Dedifferentiated amniotic fluid mesenchymal stem cell (primary cell): ENCODE measurements around the gene SPOP.
"Not testable (repeated sequence)": the region's sequence is repeated elsewhere in the genome, so short reads cannot be mapped to it uniquely, and the experiment has no call there.

Experiments used
- DNase-seq: peaks from one replicate; pipeline ENCODE4 v3.0.0-alpha.2; 2016; ENCODE audit errors: extremely low spot score

SPOP gene

DNA sequence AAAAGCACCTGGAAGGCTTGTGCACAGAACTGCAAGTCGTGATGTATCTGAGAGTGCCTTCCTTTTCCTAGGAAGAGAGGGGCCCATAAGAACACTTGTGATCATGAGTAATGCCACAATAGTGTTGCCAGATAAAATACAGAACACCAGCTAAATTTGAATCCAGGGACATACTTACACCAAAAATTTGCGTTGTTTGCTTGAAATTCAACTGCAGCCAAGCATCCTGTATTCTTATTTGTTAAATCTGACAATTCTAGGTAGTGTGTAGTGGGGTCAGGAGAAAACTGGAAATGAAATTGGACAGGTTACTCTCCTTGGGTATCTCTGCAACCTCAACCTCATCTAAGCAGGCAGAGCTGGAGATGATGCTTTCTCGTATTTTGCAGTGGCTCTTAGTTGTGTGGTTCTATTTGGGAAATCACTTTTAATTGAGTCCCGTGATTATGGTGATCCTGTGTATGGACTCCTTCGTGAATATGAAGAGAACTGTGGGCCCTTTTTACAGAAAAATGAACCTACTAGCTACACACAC, 17.9 kb upstream of the SPOP start:
- DNase-seq: no peak

DNA sequence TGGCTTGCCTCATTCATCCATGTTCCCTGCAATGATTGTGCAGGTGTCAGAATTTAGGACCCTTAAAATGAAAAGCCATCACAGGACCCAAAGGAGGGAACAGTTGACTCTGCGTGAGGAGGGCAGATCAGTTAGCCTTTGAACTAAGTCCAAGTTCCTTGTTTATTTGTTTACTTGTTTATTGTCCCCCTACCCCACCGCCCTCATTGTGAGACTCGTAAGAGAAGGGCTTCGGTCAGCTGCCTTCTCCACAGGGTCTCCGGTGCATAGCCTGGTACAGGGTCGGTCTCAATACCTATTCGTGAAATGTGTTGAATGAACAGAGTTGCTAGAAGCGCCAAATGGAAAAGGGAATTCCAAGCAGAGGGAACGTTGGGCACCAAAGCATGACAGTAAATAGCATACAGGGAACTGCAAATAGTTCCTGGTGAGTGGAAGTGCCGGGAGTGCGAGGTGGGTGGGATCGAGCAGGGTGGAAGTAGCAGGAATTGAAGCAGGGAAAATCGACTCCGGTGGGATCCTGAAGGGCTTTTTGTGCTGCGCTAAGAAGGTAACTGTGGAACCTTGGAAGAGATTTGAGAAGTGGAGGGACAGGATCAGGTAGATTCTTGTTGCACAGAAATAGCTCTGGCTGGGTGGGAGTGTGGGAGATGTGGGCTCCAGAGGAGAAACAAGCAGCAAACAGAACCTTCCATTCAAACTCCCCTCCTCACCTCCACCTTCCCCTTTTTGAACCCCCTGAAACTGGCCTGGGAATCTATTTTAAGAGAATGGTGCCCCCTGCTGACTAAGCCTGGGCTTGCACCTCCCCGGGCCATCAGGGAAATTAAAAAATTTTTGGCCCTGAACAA, 17.2 kb upstream of the SPOP start:
- DNase-seq: peak; percentile 26

DNA sequence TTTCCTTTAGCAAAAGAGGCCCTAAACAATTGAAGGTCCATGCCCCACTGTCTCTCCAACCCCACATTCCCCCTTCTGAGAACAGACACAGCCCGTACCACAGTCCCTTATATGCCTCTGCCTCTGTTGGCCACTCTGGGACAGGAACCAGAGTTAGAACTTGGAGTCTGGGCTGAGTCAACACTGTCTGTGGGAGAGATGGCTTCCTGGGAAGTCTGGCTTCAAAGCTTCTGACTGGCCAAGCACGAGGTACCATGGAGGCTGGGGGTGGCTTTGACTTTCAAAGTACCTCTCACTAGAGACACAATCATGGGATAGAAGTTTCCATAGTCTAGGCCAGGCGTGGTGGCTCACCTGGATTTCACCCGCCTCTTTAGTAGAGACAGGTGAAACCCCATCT, 14.9 kb upstream of the SPOP start:
- DNase-seq: no peak

DNA sequence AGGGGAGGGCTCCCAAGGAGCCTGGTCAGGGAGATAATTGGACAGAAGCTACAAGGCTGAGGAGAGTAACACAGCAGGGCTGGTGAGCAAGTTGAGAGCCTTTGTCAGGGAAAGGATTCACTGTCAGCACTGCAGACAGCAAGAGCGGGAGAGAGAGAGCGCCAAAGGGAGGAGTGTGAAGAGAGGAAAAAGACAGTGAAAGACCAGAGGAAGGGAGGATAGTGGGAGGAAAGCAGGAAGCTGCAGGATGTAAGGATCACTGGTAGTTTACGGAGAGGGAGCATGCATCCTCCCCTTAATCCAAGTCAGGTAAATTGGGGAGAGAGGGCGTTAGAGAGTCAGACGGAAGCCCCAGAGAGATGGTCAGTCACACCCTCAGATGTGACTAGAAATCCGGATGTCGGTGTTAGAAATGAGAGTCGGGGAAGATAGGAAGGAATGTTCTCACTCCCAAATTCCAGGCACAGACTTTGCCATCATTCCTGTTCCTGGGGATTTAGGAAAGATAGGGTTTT, 13.8 kb upstream of the SPOP start:
- DNase-seq: no peak

DNA sequence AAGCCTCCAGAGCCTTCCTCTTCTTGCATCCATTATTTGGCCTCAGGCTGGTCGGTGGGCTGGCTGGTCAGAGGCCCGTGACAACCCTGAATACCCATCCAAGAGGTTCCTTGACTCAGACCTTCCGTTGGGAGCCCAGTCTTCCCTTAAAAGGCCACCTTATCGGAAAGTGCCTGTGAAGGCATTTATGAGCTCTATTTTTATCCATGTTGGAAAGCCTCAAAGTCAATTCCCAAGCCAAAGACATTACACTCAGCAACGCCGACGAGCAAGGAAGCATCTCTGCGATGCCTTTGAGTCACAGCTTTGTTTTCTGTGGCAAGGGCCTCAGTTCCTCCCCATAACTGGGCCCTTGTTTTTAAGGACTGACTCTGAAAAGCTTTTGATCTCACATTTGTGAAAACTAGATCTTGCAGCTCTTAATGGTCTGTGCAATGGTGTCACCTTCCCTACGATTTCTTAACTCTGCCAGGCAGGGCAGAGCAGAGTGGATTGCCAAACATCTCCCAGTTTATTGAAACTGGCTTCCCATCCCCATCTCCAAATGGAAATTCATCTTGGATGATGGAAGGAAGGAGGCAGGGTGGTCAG, 13.3 kb upstream of the SPOP start:
- no peak for DNase-seq

DNA sequence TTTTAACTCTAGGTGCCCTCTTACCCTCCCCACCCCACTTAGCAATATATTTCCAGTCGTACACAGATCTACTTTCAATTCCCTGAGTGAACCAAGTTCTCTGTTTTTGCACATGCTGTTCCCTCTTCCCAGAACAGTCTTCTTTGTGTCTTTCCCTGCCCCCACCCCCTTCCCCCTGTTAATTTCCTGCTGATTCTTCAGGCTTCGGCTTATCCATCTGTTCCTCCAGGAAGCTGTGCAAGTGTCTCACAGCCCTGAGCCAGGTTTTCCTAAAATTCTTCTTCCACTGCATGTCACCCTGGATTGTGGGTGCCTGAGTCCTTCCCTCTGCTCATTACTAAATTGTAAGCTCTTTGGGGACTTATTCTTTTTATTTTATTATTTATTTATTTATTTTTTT, 12.4 kb upstream of the SPOP start:
- no peak for DNase-seq

DNA sequence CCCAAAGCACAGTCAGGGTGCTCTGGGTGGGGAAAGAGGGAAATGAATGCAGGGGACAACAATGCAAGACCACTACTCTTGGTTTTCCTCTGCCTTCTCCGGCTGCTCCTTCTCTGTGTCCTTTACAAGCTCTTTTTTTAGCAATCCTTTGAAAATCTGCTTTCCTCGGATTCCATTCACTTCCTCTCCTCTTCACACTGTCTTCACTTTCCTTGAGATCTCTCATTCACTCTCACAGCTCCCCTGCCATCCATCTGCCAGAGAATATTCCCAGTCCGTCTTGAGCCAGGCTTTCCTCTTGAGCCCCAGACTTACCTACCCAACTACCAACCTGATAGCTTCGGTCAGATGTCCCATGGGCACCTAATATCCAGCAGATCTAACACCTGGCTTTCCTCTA, 11.0 kb upstream of the SPOP start:
- DNase-seq: no peak

DNA sequence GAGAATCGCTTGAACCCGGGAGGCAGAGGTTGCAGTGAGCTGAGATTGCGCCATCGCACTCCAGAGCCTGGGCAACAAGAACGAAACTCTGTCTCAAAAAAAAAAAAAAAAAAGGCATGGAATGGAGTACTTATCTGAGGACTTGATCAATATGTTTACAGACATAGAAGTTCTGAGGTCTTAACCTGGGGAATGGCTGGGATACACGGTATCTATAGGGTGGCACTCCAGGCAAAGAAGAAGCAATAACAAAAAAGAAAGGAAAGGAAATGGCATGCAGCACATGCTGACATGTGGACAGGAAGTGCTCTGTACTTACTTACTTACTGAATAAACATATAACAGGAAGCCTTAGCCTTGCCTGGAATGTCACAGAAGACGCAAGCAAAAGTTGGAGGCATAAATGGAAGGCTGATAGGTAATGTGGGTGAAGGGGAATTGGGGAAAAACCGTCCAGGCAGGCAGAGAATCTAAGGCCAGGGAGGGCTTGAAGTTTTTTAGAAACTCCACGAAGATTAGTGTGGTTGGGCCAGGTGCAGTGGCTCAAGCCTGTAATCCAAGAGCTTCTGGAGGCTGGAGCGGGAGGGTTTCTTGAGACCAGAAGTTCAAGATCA, 10.1 kb upstream of the SPOP start:
- DNase-seq: no peak

DNA sequence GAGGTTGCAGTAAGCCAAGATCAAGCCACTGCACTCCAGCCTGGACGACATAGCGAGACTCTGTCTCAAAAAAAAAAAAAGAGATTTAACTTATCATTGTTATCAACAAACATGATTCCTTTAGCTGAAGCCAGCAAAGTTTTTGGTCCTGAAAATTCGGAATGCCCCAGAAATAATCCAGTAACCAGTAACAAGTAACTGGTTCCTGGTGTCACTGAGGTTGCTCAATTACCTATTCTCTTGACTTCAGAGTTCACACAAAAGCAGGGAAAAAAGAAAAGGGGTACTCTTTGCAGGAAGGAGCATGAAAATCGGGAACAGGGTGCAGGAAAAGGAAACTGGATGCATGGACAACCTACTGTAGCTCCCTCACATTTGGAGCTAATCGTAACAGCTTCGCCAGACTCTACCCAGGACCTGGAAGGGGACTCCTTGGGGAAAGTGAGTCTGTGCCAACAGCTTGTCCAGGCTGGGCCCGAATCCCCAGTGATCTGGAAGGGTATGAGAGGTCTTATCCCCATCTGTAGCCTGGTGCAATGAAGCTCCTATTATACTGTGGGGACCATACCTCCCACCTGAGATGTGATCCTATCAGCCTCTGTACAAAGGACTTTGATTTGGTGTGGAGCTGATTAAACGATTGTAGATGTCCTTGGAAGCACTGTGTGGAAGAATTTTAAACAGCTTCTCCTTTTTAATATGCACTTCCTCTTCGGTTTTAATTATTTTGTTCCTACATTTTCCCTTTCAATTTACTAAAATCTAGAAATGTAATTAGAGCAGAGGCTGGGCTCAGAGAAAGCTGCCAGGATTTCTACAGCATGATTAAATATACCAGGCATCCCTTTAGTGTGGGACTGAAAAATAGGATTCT, 3.4 kb upstream of the SPOP start:
- no peak for DNase-seq

DNA sequence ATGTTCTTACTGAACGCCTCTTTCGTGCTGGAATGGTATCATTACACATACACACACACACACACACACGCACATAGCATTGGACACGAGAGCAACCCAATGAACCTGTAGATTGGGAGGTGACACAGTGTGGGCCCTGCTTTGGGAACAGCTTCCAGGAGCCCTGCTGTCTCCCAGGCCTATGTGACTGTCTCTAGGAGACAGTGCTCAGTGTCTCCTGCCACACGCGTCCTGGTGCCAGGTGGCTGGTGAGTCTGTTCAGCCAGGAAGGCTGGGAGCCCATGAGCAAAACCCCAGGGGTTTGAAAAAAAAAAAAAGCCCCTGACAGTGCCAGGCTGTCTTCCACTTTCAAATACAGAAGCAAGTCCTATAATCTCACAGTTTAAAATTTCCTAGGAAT, 2.4 kb upstream of the SPOP start:
- DNase-seq: no peak

DNA sequence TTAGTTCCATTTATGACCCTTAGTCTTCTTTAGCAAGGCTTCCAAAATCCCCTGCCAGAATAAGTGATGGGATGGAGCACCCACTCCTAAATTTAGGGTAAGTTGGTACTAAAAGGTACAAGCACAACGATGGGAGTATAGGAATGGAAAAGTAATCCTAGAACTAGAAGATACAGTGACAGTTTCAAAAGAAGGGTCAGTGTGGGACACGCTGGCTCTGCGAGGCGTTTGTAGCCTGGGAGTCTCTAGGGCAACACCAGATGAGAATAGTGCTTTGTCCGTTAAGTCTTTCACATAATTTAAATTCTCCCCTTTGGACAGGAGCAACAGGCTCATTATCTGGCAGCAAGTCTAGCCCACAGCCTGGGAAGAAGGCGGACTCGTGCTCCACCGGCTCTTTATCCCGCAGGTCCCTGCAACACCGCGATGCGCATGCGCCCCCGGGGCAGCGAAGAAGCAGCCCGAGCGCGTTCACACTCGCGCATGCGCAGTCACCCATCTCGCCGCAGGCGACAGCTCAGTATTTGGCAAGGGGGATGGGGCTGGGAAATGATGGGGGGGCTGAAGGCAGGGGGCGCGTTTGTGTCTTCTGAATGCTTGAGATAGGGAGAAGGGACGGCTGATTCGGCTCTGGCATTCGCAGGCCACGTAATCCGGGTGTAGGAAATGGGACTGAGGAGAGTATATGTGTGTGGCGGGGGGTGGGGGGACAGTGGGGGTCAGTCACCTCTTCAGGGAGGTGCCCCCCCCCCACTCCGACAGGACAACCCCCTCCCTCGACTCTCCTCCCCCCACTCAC, 564 bp downstream of the SPOP start:
- peak; percentile 90 for DNase-seq

DNA sequence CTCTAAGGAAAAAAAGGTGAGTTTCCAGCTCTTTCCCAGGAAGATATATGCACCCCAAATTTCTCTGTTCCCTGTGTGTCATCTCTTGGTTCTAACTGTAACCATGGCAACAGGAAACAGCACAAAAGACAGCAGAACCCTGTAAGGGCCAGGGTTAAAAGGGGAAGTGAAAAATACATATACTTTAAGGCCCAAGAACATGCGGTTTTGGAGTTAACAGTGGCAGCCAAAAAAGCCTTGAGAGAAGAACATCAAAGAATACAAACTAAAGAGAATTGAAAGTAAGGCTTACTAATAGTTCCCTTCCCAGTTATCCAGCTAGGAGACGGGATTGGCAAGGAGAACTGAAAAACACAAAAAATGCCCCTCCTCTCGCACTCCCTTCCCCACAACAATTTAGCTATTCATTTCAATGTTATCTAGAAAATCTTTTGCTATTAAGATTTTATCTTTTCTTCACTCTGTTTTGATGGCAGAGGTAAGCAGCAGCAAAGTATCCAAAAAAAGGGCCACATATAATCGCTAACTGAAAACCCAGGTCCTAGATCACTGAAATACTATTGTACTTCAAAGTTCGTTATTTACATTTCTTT, 1.5 kb downstream of the SPOP start:
- DNase-seq: no peak

DNA sequence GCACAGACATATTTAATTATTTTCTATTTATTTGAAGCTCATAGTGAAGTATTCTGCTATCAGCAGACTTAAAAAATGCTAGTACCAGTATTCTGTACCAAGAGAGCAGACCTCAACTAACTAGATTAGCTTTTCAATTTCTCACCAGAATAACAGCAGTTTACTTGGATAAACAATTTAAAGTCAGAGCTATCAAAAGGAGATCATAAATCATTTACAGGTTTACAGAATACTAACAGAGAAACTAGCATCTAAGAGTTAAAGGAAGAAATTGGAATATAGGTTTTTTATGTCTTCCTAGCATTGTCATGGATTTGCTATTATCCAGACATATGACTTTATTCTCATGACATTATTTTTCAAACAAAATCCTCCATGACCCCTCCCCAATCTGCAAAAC, 3.4 kb downstream of the SPOP start:
- DNase-seq: no peak

DNA sequence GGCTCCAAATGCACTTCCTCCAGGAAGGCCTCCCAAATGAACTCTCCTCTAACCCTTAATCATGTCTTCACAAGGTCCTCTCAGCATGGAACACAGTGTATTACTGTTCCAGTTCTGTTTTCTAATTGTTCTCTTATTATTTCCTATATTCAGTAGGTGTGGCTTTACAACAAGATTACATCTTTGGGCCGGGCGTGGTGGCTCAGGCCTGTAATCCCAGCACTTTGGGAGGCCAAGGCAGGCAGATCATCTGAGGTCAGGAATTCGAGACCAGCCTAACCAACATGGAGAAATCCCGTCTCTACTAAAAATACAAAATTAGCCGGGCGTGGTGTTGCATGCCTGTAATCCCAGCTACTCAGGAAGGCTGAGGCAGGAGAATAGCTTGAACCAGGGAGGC, 4.2 kb downstream of the SPOP start:
- DNase-seq: not testable (repeated sequence)

DNA sequence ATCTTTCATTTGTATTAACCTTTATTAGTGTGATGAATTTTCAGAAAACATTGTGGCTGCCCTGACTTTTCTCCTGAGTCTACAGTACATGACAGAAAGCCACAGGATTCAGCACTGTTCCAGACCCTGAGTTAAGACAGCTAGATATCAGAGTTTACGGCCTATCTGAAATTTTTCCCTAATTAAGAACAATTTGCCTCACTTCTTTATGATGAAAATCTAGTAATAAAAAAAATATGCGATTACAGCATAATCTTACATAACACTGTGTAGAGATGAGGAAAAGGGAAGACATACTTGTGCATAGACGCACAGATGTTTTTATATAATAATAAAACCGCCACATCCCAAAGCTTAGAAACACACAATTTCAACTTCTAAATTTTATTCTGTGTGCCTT, 7.3 kb downstream of the SPOP start:
- no peak for DNase-seq

DNA sequence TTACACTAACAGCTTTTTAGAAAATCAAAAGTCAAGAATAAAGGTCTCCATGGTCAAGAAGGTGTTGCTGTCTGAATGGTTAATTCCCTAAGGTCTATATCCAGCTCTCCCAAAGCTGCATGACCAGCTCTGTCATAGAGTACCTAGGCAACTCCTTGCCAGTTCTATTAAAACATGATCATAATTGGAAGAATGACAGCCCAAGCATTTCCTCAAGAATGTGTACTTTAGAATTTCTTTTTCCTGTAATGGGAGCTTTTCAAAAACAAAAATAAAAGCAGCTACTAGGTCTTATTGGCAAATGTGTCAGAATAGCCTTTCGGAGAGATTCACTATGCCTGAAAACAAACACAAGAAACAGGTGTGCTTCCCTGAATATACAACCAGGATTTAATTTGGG, 7.9 kb downstream of the SPOP start:
- DNase-seq: no peak

DNA sequence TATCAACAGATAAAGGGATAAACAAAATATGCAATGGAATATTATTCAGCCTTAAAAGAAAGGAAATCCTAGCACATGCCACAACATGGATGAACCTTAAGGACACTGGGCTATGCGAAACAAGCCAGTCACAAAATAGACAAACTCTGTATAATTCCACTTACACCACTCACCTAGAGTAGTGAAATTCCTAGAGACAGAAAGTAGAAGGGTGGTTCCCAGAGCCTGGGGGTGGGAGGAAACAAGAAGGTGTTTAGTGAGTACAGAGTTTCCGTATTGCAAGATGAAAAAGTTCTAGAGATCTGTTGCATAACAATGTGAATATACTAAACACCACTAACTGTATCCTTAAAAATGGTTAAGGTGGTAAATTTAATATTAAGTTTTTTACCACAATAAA, 10.0 kb downstream of the SPOP start:
- no peak for DNase-seq

DNA sequence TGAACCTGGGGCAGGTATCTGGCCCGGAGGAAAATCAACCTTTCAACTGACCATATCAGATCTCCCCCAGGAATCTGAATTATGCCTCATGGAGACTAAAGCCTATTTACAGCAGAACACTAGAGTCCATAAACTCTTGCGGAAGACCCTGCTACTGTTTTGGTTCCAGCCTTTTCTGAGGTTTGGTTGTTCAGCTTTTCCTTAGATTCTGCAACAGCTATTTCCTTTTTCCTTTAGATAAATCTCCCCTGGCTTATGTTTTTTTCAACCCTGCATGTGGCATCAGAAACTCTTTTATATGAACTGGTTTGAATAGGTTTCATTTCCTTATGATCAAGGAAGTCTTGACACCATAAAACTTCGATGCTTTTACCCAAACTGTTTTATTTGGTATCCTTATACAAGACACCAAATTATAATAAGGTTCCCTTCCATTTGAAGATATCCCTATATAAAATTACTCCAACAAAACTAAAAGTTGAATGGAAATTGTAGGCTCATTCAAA, 13.1 kb downstream of the SPOP start:
- no peak for DNase-seq

DNA sequence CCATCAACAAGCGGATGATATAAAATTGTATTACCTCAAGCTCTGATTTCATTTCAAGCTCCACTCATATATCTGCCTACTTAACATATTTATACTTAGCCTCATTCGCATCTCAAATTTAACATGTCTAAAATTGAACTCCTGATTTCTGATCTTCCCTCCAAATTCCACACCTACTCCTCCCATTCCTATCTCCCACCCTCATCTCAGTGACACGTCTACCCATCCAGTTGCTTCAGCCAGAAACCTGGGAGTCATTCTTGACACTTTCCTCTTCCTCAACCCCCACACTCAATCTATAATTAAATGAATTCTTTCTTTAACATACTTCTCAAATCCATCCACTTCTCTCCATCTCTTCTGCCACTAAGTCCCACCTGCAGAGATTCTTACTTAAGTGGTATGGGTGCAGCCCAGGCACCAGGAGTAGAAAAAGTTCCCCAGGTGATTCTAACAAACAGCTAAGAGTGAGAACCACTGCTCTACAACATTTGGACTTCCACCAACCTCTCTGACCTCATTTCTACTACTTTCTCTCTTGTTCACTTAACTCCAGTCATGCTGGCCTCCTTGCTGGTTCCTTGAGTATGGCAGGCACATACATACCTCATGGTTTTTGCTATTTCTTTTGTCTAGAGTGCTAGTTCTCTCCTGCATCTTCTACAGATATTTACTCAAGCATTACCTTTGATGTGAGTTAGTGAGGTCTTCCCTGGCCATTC, 18.1 kb downstream of the SPOP start:
- no peak for DNase-seq

DNA sequence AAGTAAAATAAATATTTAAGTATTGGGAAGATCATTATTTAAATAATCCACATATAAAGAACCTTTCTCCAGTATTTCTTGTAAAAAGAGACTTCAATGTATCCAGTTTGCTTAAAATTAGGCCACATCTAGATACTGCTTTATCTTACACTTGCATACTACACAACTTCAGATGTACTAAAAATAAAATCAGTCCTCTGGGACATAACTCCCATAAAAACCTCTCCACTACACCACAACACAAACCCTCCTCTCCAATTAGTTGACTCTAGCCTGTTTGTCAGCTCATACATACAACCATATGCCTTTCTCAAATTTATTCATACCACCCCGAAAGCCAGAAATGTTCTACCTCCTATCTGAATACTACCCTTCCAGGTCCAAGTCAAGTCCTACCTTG, 21.6 kb downstream of the SPOP start:
- DNase-seq: no peak
